ENCODE measurements around the gene WRNIP1.

Gene WRNIP1

GRCh38 chr6:2826131-2826530, 60.9 kb downstream of the WRNIP1 start:
- H3K27ac ChIP-seq (ENCODE audit: low read depth, low read length): no peak overlapping the region
- H3K27me3 ChIP-seq (ENCODE audit: control insufficient read depth, insufficient read depth, low read length): no peaks in the 10 kb centered on the region
- no peak overlapping the region for H3K9ac ChIP-seq (ENCODE audit: low read length)
- no peaks in the 10 kb centered on the region for H3K4me1 ChIP-seq (ENCODE audit: control insufficient read depth, insufficient read depth, low read length)
- no peak overlapping the region for H3K4me3 ChIP-seq (ENCODE audit: low read length)
- H3K36me3 ChIP-seq (ENCODE audit: control insufficient read depth, insufficient read depth, low read length): no peaks in the 10 kb centered on the region

DNA sequence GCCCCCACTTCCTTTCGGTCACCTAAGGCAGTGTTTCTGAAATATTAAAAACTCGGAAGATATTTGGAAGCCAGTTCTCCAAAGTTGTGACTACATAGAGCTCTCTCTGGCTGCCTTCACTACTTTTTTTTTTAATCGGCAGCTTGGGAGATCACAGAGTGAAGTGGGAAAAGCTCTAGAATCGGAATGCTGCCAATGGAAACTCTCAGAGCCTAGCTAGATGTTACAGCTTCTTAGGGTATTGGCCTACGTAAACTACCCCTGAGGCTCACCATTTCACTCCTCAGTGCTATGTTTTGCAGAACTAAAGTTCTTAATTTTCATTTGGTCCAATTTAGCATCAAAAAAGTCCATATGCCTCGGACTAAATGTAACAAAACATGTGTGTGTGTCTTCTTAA, 61.9 kb downstream of the WRNIP1 start:
- no peaks in the 10 kb centered on the region for H3K4me1 ChIP-seq (ENCODE audit: control insufficient read depth, insufficient read depth, low read length)
- no peak overlapping the region for H3K4me3 ChIP-seq (ENCODE audit: low read length)
- no peaks in the 10 kb centered on the region for H3K36me3 ChIP-seq (ENCODE audit: control insufficient read depth, insufficient read depth, low read length)
- H3K9ac ChIP-seq (ENCODE audit: low read length): no peak overlapping the region
- H3K27ac ChIP-seq (ENCODE audit: low read depth, low read length): no peak overlapping the region
- no peaks in the 10 kb centered on the region for H3K27me3 ChIP-seq (ENCODE audit: control insufficient read depth, insufficient read depth, low read length)

- H3K36me3 ChIP-seq (ENCODE audit: control insufficient read depth, insufficient read depth, low read length): no peaks in the 10 kb centered on the region
- no peaks in the 10 kb centered on the region for H3K4me1 ChIP-seq (ENCODE audit: control insufficient read depth, insufficient read depth, low read length)
- H3K27me3 ChIP-seq (ENCODE audit: control insufficient read depth, insufficient read depth, low read length): no peaks in the 10 kb centered on the region
- no peak overlapping the region for H3K9ac ChIP-seq (ENCODE audit: low read length)
- H3K4me3 ChIP-seq (ENCODE audit: low read length): no peak overlapping the region
- no peak overlapping the region for H3K27ac ChIP-seq (ENCODE audit: low read depth, low read length)
Measured at GRCh38 chr6:2828629-2829028, 63.4 kb downstream of the WRNIP1 start.

GRCh38 chr6:2829253-2829652, 64.1 kb downstream of the WRNIP1 start:
- Histone ChIP-seq H3K4me1 (ENCODE audit: control insufficient read depth, insufficient read depth, low read length) (no peaks in the 10 kb centered on the region), H3K27me3 (ENCODE audit: control insufficient read depth, insufficient read depth, low read length) (no peaks in the 10 kb centered on the region), H3K4me3 (ENCODE audit: low read length) (no peak overlapping the region), H3K27ac (ENCODE audit: low read depth, low read length) (no peak overlapping the region), H3K9ac (ENCODE audit: low read length) (no peak overlapping the region), H3K36me3 (ENCODE audit: control insufficient read depth, insufficient read depth, low read length) (peaks cover 1% of the 10 kb centered on the region)

- H3K4me3 ChIP-seq (ENCODE audit: low read length): no peak overlapping the region
- H3K4me1 ChIP-seq (ENCODE audit: control insufficient read depth, insufficient read depth, low read length): no peaks in the 10 kb centered on the region
- no peak overlapping the region for H3K9ac ChIP-seq (ENCODE audit: low read length)
- H3K27me3 ChIP-seq (ENCODE audit: control insufficient read depth, insufficient read depth, low read length): no peaks in the 10 kb centered on the region
- H3K27ac ChIP-seq (ENCODE audit: low read depth, low read length): no peak overlapping the region
- H3K36me3 ChIP-seq (ENCODE audit: control insufficient read depth, insufficient read depth, low read length): peaks cover 8% of the 10 kb centered on the region
Measured at GRCh38 chr6:2830183-2830582, 65.0 kb downstream of the WRNIP1 start.

GRCh38 chr6:2831392-2831791, 66.2 kb downstream of the WRNIP1 start:
- no peak overlapping the region for H3K4me3 ChIP-seq (ENCODE audit: low read length)
- no peaks in the 10 kb centered on the region for H3K4me1 ChIP-seq (ENCODE audit: control insufficient read depth, insufficient read depth, low read length)
- H3K27ac ChIP-seq (ENCODE audit: low read depth, low read length): no peak overlapping the region
- no peaks in the 10 kb centered on the region for H3K27me3 ChIP-seq (ENCODE audit: control insufficient read depth, insufficient read depth, low read length)
- no peak overlapping the region for H3K9ac ChIP-seq (ENCODE audit: low read length)
- peaks cover 13% of the 10 kb centered on the region for H3K36me3 ChIP-seq (ENCODE audit: control insufficient read depth, insufficient read depth, low read length)

DNA sequence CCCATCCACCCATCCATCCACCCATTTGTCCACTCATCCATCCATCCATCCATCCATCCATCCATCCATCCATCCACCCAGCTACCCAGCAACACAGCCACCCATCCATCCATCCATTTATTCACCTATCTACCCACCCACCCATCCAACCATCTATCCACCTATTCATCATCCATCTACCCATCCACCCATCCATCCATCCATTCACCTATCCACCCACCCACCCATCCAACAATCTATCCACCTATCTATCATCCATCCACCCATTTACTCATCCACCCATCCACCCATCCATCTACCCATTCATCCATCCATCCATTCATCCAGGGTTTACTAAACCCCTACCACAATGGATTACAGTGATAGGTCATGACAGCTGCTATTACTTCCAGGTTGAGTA, 69.1 kb downstream of the WRNIP1 start:
- Histone ChIP-seq H3K27ac (ENCODE audit: low read depth, low read length) (no peak overlapping the region), H3K27me3 (ENCODE audit: control insufficient read depth, insufficient read depth, low read length) (no peaks in the 10 kb centered on the region), H3K36me3 (ENCODE audit: control insufficient read depth, insufficient read depth, low read length) (peaks cover 17% of the 10 kb centered on the region), H3K4me1 (ENCODE audit: control insufficient read depth, insufficient read depth, low read length) (peaks cover 2% of the 10 kb centered on the region), H3K4me3 (ENCODE audit: low read length) (no peak overlapping the region), H3K9ac (ENCODE audit: low read length) (no peak overlapping the region)

Measured in rectal smooth muscle tissue (tissue), 1 donor.